HCT116 (cell line): Measurements from ENCODE around the gene SLC9A9. TPM values are rescaled to one million over a fixed set of nuclear protein-coding genes. Genes with fewer than 3 reads are reported as not detected.

Experiments
- ATAC-seq: fragments of 200-7000 bp; cut with Tn5 transposase; 2 replicates; pipeline ENCODE4 v1.9.1; 2020; ENCODE audit warnings: mild to moderate bottlenecking, moderate library complexity
- BruUV-seq: library from RNA; stranded (reverse); fragments of 400-500 nt; replicated peaks from 2 replicates; lab custom pipeline; 2021; lab: Mats Ljungman, UMichigan
- CTCF ChIA-PET: fragments of 300-600 bp; sonication (Branson Sonifier 250); formaldehyde crosslinking; loops from one replicate; lab custom pipeline; 2021; ENCODE audit warnings: antibody characterized with exemption; lab: Charles Lee
- POLR2A ChIA-PET: fragments of 300-600, 350-600 bp; sonication (Branson Sonifier 250); formaldehyde crosslinking; loops from one replicate; lab custom pipeline; 2021; ENCODE audit warnings: antibody characterized with exemption; lab: Charles Lee
- RAD21 ChIA-PET, 2 experiments: fragments of 300-600 bp; sonication (Branson Sonifier 250); formaldehyde crosslinking; loops; one replicate each; lab custom pipeline; 2023; ENCODE audit warnings: low total read pairs in 2 of 2; ENCODE audit not compliant: uncharacterized antibody in 2 of 2, unreplicated experiment in 2 of 2, low non-redundant PET in 1 of 2; lab: Charles Lee
- DNase-seq: peaks from one replicate; pipeline ENCODE4 v3.0.0-alpha.2; 2010; ENCODE audit warnings: low read depth, low spot score
- H2AFZ ChIP-seq: fragments of 200-600 bp; shearing (Covaris generic), sonication (generic); 2 replicates; pipeline ENCODE4 v1.6.1; 2017; ENCODE audit warnings: low read depth, mixed run types, mixed read lengths, antibody characterized with exemption, low read length; ENCODE audit not compliant: poor library complexity, severe bottlenecking
- H3K27ac ChIP-seq: 2 replicates; pipeline ENCODE4 v1.5.1; 2012; ENCODE audit warnings: low read depth, low read length
- H3K27me3 ChIP-seq: fragments of 200-600 bp; sonication (generic); 2 replicates; pipeline ENCODE4 v1.6.1; 2016; ENCODE audit warnings: mixed run types, low read length, mixed read lengths; ENCODE audit not compliant: insufficient read depth
- H3K36me3 ChIP-seq, 2 experiments: fragments of 200-500 bp in 1 of 2; fragments of 200-600 bp in 1 of 2; sonication (Bioruptor generic) in 1 of 2; sonication (generic) in 1 of 2; 2 replicates each; pipeline versions ENCODE4 v1.5.1 to v1.6.1; 2014 to 2016; ENCODE audit warnings: low read length in 2 of 2, inconsistent platforms in 1 of 2, mixed read lengths in 1 of 2, mixed run types in 1 of 2; ENCODE audit not compliant: insufficient read depth in 2 of 2, control insufficient read depth in 1 of 2
- H3K4me1 ChIP-seq, 2 experiments: fragments of 200-600 bp in 1 of 2; sonication (generic) in 1 of 2; 2 replicates each; pipeline versions ENCODE4 v1.5.1 to v1.6.1; 2012 to 2017; ENCODE audit warnings: low read length in 2 of 2, inconsistent platforms in 1 of 2, mild to moderate bottlenecking in 1 of 2, mixed read lengths in 1 of 2, mixed run types in 1 of 2, moderate library complexity in 1 of 2; ENCODE audit not compliant: insufficient read depth in 2 of 2, control insufficient read depth in 1 of 2
- H3K4me2 ChIP-seq: fragments of 200-600 bp; sonication (generic); 2 replicates; pipeline ENCODE4 v1.6.1; 2017; ENCODE audit warnings: mixed run types, low read length, mixed read lengths
- H3K4me3 ChIP-seq, 2 experiments: fragments of 200-600 bp in 1 of 2; sonication (generic) in 1 of 2; replicated peaks in 1 of 2; 2 replicates each; pipeline ENCODE4 v1.5.1; 2011 to 2016; ENCODE audit warnings: low read length in 2 of 2, control low read depth in 1 of 2, low read depth in 1 of 2, mild to moderate bottlenecking in 1 of 2, mixed read lengths in 1 of 2, mixed run types in 1 of 2
- H3K79me2 ChIP-seq: fragments of 200-600 bp; sonication (generic); 2 replicates; pipeline ENCODE4 v1.6.1; 2017; ENCODE audit warnings: mild to moderate bottlenecking, mixed run types, low read length, moderate library complexity, mixed read lengths; ENCODE audit not compliant: insufficient read depth
- H3K9ac ChIP-seq: fragments of 200-600 bp; sonication (generic); 2 replicates; pipeline ENCODE4 v1.6.1; 2016; ENCODE audit warnings: low read length, mixed read lengths
- H3K9me2 ChIP-seq: fragments of 200-600 bp; sonication (generic), shearing (Covaris generic); 2 replicates; pipeline ENCODE4 v1.6.1; 2017; ENCODE audit warnings: mixed run types, mild to moderate bottlenecking, moderate library complexity; ENCODE audit not compliant: insufficient read depth
- H3K9me3 ChIP-seq, 2 experiments: fragments of 200-500 bp in 1 of 2; fragments of 200-600 bp in 1 of 2; sonication (Bioruptor generic) in 1 of 2; sonication (generic) in 1 of 2; 2 replicates each; pipeline ENCODE4 v1.6.1; 2014 to 2017; ENCODE audit warnings: low read length in 2 of 2, mixed read lengths in 2 of 2, inconsistent platforms in 1 of 2, low read depth in 1 of 2, mild to moderate bottlenecking in 1 of 2, mixed run types in 1 of 2, moderate library complexity in 1 of 2; ENCODE audit not compliant: control insufficient read depth in 1 of 2, insufficient read depth in 1 of 2
- H4K20me1 ChIP-seq: fragments of 200-600 bp; sonication (generic), shearing (Covaris generic); 2 replicates; pipeline ENCODE4 v1.6.1; 2017; ENCODE audit warnings: mixed run types, mild to moderate bottlenecking, moderate library complexity; ENCODE audit not compliant: insufficient read depth
- CBX3 ChIP-seq: IDR thresholded peaks from 2 replicates; pipeline ENCODE4 v1.6.1; 2012; ENCODE audit warnings: low read depth
- CEBPB ChIP-seq: IDR thresholded peaks from 2 replicates; pipeline ENCODE4 v1.6.1; 2012; ENCODE audit warnings: low read depth
- EGR1 ChIP-seq: IDR thresholded peaks from 2 replicates; pipeline ENCODE4 v1.6.1; 2012; ENCODE audit warnings: low read depth
- ELF1 ChIP-seq: IDR thresholded peaks from 2 replicates; pipeline ENCODE4 v1.6.1; 2012; ENCODE audit warnings: low read depth, borderline replicate concordance
- POLR2A ChIP-seq: IDR thresholded peaks from 2 replicates; pipeline ENCODE4 v1.7.0; 2011; ENCODE audit warnings: borderline replicate concordance; ENCODE audit not compliant: insufficient read depth, insufficient read length; ENCODE audit errors: extremely low read depth
- RAD21 ChIP-seq: IDR thresholded peaks from 2 replicates; pipeline ENCODE4 v1.6.1; 2012; ENCODE audit warnings: low read depth, mild to moderate bottlenecking
- REST ChIP-seq: IDR thresholded peaks from 2 replicates; pipeline ENCODE4 v1.6.1; 2012; ENCODE audit warnings: low read depth
- SRF ChIP-seq: IDR thresholded peaks from 2 replicates; pipeline ENCODE4 v1.6.1; 2012; ENCODE audit warnings: low read depth
- TCF7L2 ChIP-seq: IDR thresholded peaks from 2 replicates; pipeline ENCODE4 v1.7.0; 2011; ENCODE audit warnings: borderline replicate concordance, inconsistent platforms; ENCODE audit not compliant: insufficient read depth, insufficient read length; ENCODE audit errors: extremely low read depth
- intact Hi-C: fragments of 100-400 bp; cut with micrococcal nuclease; formaldehyde crosslinking; loops from 2 replicates; pipeline ENCODE4 v1.10.0; 2022
- total RNA-seq: library from RNA; stranded (reverse); gene quantifications from one replicate; pipeline ENCODE4 v1.2.1, GENCODE V29; 2021; ENCODE audit not compliant: unreplicated experiment

The SLC9A9 gene
- total RNA-seq, 1 experiment from 2014 or later = 0.20 TPM

- TF ChIP-seq REST (no peak), POLR2A (no peak)
These were observed 439.5 kb downstream of the SLC9A9 start (continued) for GRCh38 chr3:143408771-143409170.

- H3K79me2 ChIP-seq = no peaks in the 10 kb centered on the region
- DNase-seq (no peak), ATAC-seq (no peak)
- no peak overlapping the region for H3K4me3 ChIP-seq
- ChIA-PET RAD21 (no interaction called here), POLR2A (no interaction called here), CTCF (no interaction called here)
- H3K9me2 ChIP-seq = no peaks in the 10 kb centered on the region
- no peaks in the 10 kb centered on the region for H3K4me1 ChIP-seq
- no peak overlapping the region for H2AFZ ChIP-seq
- H3K27me3 ChIP-seq = no peaks in the 10 kb centered on the region
- H3K36me3 ChIP-seq = no peaks in the 10 kb centered on the region
- no peaks in the 10 kb centered on the region; the same call in 1 of the 2 replicates for H4K20me1 ChIP-seq
- intact Hi-C loops = no loop called here
- TF ChIP-seq SRF (no peak), TCF7L2 (no peak), CEBPB (no peak), CBX3 (no peak), EGR1 (no peak), ELF1 (no peak), RAD21 (no peak)
- H3K4me2 ChIP-seq = no peak overlapping the region
- H3K27ac ChIP-seq = no peak overlapping the region
- no TSS peak for BruUV-seq
- no peak overlapping the region for H3K9ac ChIP-seq
- H3K9me3 ChIP-seq = no peaks in the 10 kb centered on the region
These were observed 445.7 kb downstream of the SLC9A9 start for GRCh38 chr3:143402602-143403001.
